ENCODE results near the gene ROR2.
"Not testable (repeated sequence)": the region's sequence is repeated elsewhere in the genome, so short reads cannot be mapped to it uniquely, and the experiment has no call there.

The ROR2 gene

DNA sequence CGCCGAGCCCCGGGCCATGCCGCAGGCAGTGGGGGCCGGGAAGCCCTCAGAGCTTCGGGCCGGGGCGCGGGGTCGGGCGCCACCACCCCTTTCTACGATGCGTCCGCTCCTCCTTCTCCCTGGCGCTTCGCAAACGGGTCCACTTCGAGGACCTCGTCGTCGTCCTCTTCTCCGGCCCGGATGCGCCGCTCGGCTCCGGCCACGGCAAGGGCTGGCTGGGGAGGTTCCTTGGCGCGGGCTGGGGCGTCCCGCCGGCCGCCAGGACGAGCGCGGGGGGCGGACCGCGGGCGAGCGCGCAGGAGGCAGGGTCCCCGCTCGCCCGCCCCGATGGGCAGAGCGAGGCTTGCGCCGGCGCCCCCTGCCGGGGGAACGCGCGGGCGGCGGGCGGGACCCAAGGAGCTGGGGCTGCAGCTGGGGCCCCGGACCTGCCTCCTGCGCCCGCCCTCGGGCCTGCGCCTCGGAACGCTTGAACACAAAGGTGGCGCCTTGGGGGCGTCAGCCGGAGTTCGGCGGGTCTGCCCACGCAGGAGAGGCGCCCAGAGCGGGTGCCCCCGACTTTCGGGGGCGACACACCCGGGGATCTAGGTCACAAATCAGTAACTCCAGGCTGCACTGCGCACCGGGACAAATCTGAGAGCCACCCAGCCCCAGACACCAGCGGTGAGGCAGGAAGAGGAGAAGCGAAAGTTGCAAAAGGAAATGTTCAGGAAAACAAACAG lies at the start of gene ROR2:
Gene ROR2 (minus strand): TSS at position 283 of the 719 bp plus-strand sequence.
- no peak for DNase-seq

DNA sequence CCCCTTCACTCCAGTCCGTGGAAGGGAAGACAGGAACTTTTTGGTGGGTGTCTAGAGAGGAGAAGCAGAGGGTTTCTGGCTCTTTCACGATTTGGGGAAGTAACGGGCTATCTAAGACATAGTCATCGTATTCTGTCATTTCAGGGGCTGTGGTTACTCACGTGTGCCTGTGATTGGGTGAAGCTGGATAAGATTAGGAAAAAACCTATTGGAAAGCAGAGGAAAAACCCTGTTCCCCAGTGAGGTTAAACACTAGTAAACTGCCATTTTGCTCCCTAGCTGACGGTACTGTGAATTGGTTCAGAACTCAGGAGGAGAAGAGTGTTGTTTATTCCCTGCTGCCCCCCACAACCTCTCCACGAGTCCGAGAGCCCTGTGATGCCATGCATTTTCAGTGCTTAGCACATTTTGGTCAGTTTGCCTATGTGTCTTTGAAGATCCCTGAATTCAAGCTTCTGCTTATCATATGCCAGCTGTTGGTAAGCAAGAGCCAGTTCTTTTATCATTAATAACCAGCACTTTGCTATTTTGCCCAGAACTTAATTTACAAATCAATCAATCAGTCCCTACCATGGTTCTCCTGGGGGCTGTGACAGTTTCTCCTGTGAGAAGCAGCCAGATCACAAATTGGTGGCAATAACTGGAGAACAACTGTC lies 45.1 kb upstream of the ROR2 start:
- DNase-seq: no peak

DNA sequence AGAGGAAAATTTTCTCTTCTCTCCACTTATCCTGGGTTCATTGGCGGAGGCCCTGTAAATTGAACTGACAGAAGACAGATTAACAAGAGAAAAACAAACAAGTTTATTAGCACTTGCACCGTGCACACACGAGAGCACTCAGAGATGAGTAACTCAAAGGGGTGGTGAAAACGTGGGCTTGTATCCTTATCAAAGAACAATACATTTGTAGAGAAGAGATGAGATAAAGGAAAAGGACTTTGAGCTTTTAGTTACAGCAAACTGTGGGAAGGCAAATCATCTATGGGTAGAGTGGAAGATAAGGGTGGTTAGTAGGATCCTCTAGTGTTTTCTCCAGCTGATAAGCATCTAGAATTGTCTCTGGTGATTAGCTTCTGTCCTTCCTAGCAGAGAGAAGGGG lies 44.4 kb upstream of the ROR2 start:
- DNase-seq: no peak

DNA sequence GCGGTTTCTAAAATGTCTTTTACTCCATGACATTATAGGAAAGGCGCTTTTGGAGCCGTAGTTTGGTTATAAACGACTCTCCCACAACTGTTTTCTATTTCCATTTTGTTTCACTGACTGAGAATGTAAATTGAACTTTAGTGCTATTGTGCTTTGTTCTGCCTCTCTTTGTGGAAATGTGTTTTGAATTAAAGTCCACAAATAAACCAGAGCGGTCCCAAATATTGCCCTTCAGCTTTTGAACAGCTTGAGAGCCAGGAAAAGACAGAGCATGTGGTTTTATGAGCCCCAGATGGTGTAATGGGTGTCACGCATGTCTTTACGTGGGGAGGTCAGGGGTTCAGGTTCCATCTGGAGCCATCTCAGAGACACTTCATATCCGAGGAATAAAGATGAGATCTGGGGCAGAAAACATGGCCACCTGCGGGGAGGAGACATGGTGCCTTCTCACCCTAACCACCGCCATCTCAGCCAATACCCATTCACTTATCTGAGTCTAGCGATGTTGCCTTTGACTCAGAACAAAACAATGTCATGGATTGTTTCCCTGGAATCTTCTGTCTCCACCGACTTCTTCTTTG lies 42.5 kb upstream of the ROR2 start:
- no peak for DNase-seq

DNA sequence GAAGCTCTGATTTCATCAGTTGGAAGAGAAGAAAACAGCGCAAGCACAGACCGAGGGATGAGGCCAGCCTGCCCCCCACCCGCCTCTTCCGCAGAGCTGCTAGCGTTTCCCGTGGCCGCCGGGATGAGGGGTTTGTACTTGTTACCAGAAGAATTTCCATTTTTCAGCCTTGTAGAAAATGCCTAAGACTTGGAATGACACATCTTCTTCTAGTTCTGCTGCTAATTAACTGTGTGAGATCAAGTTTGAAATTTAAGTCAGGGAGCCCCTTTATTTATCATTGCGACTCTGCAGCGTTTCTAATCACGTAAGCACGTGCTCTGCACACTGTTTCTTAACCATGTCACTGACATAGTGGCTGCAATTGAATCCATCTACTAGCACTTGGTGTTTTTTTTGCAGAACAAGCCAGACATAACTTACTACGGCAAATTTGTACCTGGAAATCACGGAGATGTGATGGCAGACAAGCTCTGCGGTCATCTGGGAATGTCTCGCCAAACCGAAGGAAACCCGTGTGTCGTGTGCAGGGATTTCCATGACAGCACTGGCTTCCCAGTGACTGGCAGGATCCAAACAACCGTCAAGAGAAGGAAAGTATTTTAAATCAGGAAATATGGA lies 41.8 kb upstream of the ROR2 start:
- no peak for DNase-seq

DNA sequence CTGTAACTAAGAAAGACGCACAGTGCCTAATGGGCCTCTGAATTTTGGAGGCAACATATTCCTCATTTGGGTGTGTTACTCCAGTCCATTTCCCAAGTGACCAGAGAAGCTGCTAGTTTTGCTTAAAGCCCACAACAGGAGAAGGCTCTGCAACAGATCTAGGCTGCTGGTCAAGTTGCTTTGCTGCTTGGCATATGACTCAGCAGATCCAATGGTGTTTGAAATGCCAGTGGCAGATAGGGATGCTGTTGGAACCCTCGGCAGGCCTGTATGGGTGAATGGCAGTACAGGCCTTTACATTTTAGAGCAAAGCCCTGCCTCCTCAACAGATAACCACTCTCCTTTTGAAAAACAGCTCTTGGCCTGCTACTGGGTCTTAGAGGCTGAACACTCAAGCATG lies 36.2 kb upstream of the ROR2 start:
- DNase-seq: no peak

DNA sequence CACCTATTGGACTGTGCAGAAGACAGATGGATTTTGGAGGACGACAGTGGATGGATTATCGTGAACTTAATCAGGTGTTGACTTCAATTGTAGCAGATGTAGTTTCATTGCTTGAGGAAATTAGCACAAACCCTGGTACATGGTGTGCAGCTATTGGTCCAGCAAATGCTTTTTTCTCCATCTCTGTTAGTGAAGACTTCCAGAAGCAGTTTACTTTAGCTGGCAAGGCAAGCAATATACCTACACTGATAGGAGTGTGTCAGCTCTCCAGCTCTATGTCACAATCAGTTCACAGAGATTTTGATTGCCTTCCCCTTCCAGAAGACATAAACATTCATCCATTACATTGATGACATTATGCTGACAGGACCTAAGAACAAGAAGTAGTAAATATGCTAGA lies 35.7 kb upstream of the ROR2 start:
- DNase-seq: no peak

DNA sequence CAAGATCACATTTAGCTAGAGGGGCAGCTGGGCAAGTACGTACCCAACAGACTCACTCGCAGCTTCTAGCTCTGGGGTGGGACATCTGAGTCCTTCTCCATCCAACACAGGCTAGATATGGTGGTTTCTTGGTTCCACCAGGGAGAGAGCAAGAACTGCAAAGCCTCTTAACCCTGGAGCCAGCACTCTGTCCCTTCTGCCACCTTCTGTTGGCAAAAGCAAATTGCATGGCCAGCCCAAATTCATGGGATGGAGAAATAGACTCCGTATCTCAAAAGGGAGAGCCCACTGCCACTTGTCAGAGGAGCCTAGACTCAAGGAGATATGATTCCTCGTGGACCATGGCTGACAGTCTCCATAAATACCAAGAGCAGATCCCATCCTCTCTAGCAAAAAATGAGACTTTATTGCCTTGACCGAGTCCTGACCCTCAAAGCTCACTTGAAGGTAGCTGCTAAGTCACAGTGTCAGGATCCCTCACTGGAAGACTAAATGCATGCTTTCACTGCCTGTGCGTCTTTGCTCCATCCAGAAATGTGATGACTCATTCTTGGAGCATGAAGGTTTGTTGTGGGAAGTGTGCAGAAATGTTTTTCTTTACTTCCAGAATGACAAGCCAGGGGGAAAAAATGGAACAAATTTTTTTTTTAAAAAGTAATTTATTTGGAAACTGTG lies 28.8 kb upstream of the ROR2 start:
- DNase-seq: no peak

DNA sequence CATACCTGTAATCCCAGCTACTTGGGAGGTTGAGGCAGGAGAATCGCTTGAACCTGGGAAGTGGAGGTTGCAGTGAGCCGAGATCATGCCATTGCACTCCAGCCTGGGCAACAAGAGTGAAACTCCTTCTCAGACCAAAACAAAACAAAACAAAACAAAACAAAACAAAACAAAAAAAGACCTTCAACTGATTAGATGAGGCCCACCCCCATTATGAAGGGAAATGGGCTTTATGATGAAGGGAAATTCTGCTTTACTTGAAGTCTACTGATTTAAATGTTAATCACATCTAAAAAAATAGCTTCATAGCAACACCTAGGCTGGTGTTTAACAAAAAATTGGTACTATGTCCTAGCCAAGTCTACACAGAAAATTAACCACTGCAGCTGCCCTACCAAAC lies 25.2 kb upstream of the ROR2 start:
- DNase-seq: not testable (repeated sequence)

DNA sequence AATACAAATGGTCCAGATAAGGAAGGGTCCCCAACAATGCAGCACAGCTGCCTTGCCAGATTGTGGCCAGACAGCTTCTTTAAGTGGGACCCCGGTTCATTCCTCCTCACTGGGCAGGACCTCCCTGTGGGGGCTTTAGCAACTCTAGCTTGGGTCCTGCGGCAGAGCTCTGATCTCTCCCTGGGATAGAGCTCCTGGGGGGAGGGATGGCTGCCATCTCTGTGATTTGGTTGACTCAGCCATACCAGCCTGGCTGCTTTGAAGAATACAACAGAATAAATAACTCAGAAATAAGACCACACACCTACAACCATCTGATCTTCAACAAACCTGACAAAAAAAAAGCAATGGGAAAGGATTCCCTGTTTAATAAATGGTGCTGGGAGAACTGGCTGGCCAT lies 22.7 kb upstream of the ROR2 start:
- DNase-seq: no peak

DNA sequence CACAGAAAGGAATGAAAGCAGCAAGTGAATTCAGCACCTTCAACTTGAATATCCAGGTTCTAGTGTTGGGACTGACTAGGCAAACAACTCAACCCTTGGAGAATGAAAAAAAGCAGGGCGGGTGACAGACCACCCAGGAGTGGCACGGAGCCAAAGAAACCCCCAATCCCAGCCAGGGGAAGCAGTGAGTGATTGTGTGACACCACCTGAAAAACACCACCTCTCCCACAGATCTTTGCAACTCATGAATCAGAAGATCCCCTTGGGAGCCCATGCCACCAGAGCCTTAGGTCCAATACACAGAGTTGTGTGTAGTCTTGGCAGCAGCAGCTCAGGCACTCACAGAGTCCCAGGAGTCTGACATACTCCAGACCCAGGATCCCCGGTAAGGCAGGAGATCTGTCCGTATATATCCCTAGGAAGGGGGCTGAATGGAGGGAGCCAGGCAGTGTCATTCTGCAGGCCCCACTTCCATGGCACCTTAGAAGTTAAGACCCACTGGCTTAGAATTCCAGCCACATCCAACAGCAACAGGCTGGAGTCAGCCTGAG lies 22.1 kb upstream of the ROR2 start:
- DNase-seq: no peak

DNA sequence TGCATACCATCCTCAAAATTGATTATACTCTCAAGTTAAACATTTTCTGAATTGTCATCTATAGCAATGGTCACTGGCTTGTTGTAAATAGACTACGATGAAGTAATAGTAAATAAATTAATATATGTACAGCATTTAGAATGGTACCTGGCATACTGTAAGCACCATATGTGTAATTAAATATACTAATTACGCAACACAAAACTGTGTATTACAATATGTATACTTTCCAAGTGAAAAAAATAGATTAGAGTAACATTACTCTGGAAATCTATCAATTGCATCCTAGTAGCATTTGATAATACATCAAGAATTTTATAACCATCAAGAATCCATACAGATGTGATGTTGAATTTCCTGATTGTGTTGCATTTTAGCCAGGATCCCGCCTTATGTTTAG lies 17.2 kb upstream of the ROR2 start:
- no peak for DNase-seq

DNA sequence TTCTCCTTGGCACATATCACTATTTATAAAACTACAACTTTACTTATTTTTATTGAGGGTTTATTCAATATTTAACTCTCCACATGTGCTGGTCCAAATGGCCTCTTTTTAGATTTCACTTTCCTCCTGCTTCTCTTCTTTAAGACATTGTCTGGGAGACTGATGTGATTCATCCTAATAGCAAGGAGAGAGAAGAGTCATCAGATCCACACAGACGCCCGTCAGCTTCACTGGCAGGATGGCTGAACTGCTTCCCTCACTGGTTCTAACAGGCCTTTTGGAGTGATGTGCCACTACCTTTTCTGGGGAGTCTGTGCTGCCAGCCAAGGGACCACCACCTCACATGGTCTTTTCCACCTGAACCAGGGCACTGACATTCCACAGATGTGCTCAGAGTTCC lies 16.5 kb upstream of the ROR2 start:
- no peak for DNase-seq

DNA sequence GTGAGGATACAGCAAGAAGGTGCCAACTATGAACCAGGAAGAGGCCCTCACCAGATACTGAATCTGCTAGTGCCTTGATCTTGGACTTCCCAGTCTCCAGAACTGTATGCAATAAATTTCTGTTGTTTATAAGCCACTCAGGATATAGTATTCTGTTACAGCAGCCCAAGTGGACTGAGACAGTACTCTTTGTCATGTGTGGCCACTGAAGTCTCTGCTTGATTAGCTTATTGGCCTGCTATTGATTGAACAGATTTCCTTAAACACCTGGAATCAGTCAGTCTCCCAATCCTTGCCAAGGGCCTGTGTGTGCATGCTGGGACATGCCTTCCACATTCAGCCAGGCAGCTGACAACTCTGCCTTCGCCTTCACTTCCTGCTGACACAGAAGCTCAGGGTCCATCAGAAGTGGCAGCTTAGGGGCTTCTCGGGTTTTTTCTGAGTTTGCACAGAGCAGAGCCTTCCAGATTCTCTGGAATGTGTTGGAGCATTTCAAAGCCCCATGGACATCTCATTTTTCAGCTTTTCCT lies 13.7 kb upstream of the ROR2 start:
- no peak for DNase-seq

DNA sequence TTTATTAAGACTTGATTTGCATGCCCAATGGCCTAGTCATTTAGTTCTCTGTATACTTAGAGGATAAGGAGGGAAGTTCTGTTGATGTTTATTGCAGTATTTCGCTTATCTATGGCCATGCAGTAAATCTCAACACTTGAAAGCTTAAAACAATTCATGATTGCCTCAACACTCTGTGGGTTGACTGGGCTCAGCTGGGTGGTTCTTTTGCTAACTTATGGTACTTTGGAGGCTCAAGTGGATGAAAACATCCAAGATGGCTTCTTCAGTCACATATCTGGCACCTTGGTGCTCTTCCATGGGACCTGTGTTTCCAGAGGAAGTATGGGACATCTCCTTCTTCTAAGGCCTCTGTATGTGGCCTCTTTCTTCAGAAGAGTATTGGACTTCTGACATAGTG lies 10.3 kb upstream of the ROR2 start:
- no peak for DNase-seq

DNA sequence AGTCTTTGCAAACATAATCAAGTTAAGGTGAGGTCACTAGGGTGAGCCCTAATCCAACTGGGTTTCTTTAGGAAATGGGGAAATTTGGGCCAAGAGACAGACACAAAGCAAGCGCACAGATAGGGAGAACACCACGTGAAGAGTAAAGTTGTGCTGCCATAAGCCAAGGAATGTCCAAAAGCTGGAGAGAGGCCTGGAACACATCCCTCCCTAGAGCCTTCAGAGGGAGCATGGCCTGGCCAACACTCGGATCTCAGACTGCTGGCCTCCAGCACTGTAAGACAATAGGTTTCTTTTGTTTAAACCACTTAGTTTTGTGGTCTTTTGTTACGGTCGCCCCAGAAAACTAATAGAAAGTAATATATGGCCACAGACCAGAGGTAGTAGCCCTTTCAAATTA lies 8.1 kb upstream of the ROR2 start:
- no peak for DNase-seq

DNA sequence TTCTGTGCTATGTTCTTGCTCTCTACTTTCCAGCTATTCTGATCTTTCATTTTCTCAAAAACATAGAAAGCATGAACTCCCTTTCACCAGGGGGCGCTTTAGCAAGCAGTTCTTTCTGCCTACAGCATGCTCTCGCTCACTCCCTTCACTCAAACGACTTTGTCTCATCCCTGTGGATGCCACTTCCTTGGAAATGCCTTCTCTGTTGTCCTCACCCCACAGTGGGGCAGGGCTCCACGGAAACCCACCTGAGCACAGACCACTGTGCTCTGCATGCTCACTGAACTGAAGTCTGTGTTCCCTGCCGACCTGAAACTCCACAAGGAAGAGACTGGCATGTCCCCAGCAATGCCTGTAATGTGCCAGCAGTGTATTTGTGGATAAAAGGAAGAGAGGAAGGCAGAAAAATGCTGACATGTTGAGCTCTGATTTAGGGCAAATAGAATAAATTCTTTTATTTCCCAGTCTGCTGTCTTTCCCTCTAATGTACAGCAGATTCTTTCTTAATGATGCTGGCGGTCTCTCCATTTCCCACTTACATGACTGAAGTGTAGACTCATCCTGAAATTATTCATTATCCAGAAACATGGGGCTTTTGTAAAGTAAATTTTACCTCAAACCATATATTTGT lies 4.9 kb upstream of the ROR2 start:
- DNase-seq: no peak

DNA sequence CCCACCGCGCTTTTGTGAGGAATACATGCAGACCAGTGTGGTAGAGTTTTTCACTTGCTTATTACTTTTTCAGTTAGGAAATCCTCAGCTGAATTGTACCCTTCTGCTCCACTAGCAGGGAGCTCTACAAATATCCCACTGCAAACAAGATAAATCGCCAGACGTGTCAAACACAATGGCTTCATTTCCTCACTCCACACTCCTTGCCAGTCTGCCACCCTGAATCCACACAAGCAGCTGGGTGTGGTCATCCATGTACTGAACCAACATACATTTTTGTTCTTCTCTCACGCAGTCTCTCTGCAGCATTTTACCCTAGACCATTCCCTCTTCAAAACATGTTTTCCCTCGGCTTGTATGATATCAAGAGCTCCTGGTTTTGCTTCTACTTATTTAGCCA lies 3.7 kb upstream of the ROR2 start:
- no peak for DNase-seq

DNA sequence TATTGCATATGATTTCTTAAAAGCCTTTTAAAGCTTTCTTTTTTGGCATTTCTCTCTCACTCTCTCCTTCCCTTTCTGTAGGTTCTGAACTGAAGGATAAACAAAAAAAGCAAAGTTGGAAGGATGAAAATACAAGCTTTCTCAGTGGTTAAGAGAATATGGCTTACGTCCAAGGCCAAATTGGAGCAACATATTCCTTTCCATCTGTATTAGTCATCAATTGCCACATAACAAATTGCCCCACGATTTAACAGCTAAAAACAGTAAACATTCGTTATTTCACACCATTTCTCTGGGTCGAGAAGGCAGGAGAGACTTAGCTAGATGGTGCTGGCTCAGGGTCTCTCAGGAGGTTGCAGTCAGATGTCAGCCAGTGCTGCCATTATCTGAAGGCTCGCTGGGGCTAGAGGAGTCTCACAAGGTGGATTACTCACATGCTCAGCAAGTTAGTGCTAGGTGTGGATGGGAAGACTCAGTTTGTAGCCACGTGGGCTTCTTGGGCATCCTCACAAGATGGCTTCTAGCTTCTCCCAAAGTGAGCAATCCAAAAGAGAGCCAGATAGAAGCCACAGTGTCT lies 2.0 kb upstream of the ROR2 start:
- no peak for DNase-seq

DNA sequence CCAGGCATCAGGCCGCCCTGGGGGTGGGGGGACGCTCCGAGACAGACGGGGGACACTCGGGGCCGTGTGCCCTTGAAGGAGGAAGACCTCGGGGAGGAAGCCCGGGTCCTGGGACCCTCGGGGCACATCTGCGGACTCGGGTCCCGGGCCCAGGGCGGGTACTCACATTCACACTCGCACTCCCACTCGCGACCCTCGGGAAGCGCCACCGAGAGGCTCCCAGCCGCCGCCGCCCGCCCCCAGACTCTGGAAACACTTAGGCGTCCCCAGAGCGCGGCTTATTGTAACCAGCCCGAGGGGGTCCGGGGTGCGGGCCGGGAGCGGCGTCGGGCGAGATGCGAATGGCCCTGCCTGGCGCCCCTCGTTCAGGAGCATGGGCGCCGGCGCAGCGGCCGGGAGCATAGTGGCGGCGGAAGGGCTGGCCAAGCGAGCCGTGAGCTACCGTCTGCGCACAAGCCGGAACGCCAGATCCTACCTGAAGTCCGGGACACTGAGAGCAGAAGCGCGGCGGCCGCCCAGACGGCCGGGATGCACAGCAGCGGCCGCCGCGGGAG lies 559 bp downstream of the ROR2 start:
- no peak for DNase-seq

DNA sequence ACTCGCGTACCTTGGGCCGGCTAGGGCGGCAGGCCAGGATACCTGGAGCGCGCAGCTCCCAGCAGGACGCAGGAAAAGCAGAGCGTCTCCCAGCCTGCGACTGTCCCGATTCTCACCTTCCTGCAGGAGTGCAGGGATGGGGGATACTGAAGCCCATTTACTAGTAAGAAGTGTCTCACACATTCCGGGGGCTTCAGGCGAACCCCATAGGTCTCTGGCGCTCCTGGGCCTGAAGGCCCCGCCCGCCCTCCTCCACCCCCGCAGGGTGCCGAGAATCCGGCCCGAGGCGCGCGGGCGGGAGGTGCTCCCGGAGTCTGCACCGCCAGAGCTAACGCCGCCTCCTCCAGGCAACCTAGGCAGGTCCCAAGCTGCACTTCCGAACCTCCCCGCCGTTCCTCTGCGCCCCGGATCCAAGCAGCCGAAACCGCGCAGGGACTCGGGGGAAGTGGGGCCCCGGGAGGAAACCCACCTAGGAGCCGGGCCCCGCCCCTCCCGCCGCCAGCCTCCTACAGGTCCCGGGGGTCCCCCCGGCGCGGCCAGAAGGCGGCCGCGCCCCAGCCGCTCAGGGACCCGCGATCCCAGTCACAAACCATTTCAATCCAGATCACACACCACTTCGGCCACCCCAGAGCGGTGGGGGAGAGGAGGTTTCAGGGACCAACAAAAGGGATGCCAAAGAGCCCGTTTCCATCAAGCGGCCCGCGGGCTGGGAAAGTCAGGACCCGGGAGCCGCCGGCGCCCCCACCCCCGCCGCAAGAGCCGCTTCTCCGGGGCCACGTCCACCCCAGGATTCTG lies 1.2 kb downstream of the ROR2 start:
- DNase-seq: no peak
